ENCODE measurements around the gene GALNT18. TPM values are rescaled to one million over a fixed set of nuclear protein-coding genes. Genes with fewer than 3 reads are reported as not detected.

The GALNT18 gene
- total RNA-seq, 4 donors from 2014 or later: 3.5 to 31.4 (median 11.1) TPM

DNA sequence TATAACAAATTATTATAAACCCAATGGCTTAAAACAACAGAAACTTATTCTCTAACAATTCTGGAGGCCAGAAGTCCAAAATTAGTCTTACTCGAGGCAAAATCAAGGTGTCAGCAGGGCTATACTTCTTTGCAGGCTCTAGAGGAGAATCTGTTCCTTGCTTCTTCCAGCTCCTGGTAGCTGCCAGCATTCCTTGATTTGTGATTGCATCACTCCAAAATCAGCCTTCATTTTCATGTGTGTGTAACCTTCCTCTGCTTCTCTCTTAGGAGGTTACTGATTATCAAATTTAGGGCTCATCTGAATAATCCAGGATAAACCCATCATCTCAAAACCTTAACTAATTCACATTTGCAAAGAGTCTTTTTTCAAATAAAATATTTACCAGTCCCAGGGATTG, 23.6 kb downstream of the GALNT18 start:
- DNase-seq: no peak
- Histone ChIP-seq H3K9me3 (no peaks in the 10 kb centered on the region), H3K27me3 (no peaks in the 10 kb centered on the region), H3K4me3 (no peak overlapping the region), H3K4me1 (no peaks in the 10 kb centered on the region), H3K36me3 (no peaks in the 10 kb centered on the region), H3K27ac (no peak overlapping the region)
- TF ChIP-seq POLR2A (IDR thresholded peaks at IDR 0.05): no peak
- TF ChIP-seq, protein P1, sequence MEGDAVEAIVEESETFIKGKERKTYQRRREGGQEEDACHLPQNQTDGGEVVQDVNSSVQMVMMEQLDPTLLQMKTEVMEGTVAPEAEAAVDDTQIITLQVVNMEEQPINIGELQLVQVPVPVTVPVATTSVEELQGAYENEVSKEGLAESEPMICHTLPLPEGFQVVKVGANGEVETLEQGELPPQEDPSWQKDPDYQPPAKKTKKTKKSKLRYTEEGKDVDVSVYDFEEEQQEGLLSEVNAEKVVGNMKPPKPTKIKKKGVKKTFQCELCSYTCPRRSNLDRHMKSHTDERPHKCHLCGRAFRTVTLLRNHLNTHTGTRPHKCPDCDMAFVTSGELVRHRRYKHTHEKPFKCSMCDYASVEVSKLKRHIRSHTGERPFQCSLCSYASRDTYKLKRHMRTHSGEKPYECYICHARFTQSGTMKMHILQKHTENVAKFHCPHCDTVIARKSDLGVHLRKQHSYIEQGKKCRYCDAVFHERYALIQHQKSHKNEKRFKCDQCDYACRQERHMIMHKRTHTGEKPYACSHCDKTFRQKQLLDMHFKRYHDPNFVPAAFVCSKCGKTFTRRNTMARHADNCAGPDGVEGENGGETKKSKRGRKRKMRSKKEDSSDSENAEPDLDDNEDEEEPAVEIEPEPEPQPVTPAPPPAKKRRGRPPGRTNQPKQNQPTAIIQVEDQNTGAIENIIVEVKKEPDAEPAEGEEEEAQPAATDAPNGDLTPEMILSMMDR (IDR thresholded peaks at IDR 0.05): no peak

DNA sequence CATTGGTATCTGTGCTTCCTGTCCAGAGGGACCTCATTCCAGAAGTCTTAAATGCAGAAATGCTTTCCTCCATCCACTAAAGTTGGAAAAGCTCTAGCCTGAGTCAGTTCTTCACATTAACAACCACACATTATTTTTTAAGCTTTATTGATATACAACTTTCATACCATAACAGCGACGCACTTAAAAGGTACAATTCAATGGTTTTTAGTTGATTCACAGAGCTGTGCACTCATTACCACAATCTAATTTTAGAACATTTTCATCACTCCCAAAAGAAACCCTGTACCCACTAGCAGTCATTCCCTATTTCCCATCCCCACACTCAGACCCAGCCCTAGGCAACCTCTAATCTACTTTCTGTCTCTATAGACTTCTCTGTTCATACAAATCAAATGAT, 27.6 kb downstream of the GALNT18 start:
- Histone ChIP-seq H3K27ac (no peak overlapping the region), H3K9me3 (no peaks in the 10 kb centered on the region), H3K36me3 (no peaks in the 10 kb centered on the region), H3K4me1 (no peaks in the 10 kb centered on the region), H3K27me3 (no peaks in the 10 kb centered on the region), H3K4me3 (no peak overlapping the region)
- DNase-seq: no peak
- no peak for TF ChIP-seq POLR2A (IDR thresholded peaks at IDR 0.05)
- TF ChIP-seq, protein P1 (IDR thresholded peaks at IDR 0.05): no peak

DNA sequence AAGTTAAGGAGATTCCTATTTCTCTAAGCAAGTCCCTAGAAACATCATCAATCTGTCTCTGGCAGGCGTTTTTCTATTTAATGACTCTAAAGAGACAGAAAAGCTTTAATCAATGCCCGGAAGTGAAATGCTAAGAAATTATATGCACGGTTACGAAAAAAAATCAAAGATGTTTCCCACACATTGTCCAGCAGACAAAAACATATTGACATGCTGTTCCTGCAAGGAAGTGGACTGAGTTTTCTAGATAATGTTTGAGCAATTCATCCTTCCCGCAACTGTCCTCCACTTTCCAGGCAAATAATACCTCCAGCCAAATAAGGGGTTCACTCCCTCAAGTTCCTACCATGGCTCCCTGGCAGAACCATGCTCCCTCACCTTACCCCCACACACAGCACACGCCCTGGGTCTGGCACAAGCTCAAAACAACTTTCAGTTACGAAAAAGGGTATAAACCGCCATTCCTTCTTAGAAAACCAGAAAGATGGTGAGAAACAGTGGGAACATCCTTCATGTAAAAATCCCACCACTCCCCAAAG, 29.6 kb downstream of the GALNT18 start:
- DNase-seq: no peak
- Histone ChIP-seq H3K4me1 (no peaks in the 10 kb centered on the region), H3K27ac (no peak overlapping the region), H3K27me3 (no peaks in the 10 kb centered on the region), H3K9me3 (no peaks in the 10 kb centered on the region), H3K4me3 (no peak overlapping the region), H3K36me3 (no peaks in the 10 kb centered on the region)
- TF ChIP-seq, protein P1 (IDR thresholded peaks at IDR 0.05): no peak
- no peak for TF ChIP-seq POLR2A (IDR thresholded peaks at IDR 0.05)

DNA sequence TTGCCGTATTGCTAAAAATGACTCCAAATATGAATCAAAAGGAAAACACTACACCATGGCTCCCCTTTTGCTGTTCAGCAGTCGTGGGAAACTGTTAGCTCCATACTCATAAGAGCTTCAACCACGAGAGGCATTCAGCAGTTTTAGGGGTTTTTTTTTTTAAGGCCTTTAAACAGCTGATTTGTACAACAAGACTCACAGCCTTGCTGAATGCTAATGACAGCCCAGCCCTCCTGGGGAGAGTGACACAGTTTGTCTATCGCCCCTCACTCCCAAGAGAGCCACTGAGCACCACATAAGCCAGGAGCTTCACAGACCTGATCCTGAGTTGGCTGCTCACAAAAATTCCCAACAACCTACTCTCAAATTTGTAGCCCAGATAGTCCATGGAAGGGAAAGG, 32.4 kb downstream of the GALNT18 start:
- H3K4me1 ChIP-seq: no peaks in the 10 kb centered on the region
- no peaks in the 10 kb centered on the region for H3K27me3 ChIP-seq
- H3K9me3 ChIP-seq: no peaks in the 10 kb centered on the region
- H3K27ac ChIP-seq: no peak overlapping the region
- no peak for TF ChIP-seq POLR2A (IDR thresholded peaks at IDR 0.05)
- TF ChIP-seq, protein P1 (IDR thresholded peaks at IDR 0.05): no peak
- DNase-seq: no peak
- no peak overlapping the region for H3K4me3 ChIP-seq
- H3K36me3 ChIP-seq: no peaks in the 10 kb centered on the region

DNA sequence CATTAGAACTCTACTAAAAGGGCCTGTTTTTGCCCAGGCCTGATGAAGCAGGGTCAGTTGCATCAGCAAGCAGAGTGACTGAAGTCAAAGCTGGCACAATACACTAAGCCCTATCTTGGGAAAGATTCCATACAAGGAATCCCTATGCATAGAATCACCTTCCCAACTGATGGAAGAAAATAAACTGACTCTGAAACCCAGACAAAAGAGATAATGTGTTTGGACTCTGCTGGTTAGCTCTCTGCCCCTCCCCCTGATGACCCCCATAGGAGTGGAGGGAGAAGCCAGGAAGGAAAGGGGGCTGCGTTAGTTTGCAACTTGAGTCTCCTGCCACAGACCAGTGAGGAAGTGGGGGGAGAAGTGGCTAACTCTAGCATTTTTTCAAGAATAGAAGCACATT, 32.9 kb downstream of the GALNT18 start:
- no peak for TF ChIP-seq POLR2A (IDR thresholded peaks at IDR 0.05)
- TF ChIP-seq, protein P1 (IDR thresholded peaks at IDR 0.05): no peak
- no peaks in the 10 kb centered on the region for H3K27me3 ChIP-seq
- H3K4me3 ChIP-seq: no peak overlapping the region
- no peaks in the 10 kb centered on the region for H3K4me1 ChIP-seq
- no peak overlapping the region for H3K27ac ChIP-seq
- H3K36me3 ChIP-seq: no peaks in the 10 kb centered on the region
- no peak for DNase-seq
- no peaks in the 10 kb centered on the region for H3K9me3 ChIP-seq

DNA sequence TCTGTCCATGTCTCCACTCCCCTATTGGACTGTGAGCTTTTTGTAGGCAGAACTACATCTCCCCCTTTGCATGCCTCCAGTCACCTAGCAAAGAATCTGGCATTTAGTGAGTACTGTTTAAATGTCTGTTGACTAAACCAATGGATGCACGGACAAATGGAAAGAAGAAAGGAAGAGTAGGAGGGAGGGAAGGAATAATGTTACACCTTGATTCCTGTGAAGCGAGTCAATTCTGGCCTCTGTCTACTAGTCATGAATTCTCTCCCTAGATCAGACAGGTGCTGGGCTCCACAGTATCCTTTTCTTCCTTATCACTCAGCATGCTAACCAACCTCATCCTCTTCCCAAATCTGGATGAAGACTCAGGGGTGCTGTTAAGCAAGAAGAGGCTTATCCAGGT, 33.6 kb downstream of the GALNT18 start:
- Histone ChIP-seq H3K27ac (no peak overlapping the region), H3K27me3 (no peaks in the 10 kb centered on the region), H3K4me1 (no peaks in the 10 kb centered on the region), H3K4me3 (no peak overlapping the region), H3K9me3 (no peaks in the 10 kb centered on the region), H3K36me3 (no peaks in the 10 kb centered on the region)
- no peak for DNase-seq
- TF ChIP-seq, protein P1 (IDR thresholded peaks at IDR 0.05): no peak
- no peak for TF ChIP-seq POLR2A (IDR thresholded peaks at IDR 0.05)
